ENCODE data around the gene HS3ST6.
"Not testable (repeated sequence)": the region's sequence is repeated elsewhere in the genome, so short reads cannot be mapped to it uniquely, and the experiment has no call there.

HS3ST6 gene

DNA sequence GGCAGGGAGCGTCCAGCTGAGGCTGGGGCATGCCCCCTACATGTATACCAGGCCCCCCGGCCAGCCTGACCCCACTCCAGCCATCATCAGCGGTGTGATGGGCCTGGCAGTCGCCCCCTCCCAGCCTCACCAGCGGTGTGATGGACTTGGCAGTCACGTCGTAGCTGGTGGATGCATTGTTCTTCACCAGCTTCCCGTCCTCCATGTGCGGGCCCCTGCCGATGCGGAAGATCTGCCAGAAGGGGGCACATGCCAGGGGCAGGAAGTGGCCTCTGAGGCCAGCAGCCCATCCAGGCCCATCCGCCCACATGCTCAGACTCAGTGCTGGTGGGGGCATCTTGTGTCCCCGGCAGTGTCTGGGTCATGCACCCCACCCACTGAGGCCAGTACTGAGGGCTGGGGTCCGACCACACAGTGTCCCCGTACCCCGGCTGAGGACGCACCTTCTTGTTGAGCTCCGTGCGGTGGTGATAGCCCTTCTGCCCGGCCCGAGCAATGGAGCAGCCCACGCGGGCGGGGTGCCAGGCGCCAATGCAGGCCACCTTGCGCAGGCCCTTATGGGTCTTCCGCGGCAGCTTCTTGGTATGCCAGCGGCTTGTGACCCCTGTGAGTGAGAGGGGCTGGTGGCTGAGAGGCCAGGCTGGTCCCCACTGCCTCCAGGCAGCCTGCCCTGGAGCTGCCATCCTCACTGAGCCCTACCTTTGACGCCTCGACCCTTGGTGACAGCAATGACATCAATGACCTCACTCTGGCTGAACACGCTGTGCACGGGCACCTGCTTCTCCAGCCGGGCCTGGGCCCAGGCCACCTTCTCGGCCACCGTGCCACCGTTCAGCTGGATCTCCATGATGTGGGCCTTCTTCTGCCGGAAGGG is 28.5 kb upstream of the HS3ST6 start:
- no peak for DNase-seq (ENCODE audit: low read depth in 2 of 2)

DNA sequence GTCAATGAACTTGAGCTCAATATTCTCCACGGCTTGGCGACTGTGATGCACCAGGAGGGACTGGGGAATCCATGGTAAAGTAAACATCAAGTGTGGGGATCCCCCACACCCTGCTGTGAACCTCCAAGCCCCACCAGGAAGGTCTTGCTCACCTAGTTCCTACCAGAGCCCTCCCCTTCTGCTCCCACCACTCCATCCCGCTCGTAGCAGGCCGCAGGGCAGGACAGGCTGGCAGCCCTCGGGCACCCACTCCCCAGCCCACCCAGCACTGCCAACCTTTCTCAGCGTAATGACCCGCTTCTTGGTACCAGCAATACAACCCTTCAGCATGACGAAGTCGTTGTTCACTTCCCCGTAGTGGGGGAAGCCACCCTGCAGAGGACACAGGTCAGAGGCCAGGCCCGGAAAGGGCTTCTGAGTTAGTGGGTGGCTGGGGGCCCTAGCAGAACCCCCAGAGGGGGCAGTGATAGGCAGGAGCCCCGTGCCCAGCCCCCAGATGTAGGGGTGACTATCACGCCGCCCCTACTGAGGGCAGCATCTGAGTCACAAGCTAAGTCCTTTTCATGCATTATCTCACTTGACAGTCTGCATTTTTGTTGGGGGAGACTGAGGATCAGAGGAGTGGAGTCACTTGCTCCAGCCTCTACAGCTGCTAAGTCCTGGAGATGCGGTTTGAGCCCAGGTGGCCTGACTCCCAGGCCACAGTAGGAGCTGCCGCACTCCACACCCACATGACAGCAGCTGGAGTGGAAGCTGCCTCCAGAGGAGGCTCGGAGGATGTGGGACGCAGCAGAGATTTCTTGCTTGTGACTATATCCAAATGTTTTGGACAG is 27.6 kb upstream of the HS3ST6 start:
- no peak for DNase-seq (ENCODE audit: low read depth in 2 of 2)

DNA sequence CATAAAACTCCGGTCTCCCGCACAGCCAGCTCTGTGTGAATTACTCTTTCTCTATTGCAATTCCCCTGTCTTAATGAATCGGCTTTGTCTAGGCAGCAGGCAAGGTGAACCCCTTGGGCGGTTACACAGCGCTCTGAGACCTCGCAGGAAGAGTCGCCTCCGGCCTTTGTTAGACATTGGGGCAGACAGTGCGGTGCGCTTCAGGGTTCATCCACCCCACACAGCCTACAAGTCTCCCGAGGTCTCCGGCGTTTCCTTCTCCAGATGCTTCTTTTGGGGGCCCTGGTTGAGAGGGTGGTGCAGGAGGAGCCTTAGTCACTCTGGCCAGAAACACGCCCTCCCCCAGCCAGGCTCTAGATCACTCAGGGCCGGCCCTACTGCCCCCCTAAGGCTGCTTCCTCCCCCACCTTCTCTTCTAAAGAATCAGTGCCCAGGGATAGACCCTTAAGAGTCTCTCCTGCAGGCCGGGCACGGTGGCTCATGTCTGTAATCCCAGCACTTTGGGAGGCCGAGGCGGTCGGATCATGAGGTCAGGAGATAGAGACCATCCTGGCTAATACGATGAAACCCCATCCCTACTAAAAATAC is 26.5 kb upstream of the HS3ST6 start:
- DNase-seq (ENCODE audit: low read depth in 2 of 2) = no peak

DNA sequence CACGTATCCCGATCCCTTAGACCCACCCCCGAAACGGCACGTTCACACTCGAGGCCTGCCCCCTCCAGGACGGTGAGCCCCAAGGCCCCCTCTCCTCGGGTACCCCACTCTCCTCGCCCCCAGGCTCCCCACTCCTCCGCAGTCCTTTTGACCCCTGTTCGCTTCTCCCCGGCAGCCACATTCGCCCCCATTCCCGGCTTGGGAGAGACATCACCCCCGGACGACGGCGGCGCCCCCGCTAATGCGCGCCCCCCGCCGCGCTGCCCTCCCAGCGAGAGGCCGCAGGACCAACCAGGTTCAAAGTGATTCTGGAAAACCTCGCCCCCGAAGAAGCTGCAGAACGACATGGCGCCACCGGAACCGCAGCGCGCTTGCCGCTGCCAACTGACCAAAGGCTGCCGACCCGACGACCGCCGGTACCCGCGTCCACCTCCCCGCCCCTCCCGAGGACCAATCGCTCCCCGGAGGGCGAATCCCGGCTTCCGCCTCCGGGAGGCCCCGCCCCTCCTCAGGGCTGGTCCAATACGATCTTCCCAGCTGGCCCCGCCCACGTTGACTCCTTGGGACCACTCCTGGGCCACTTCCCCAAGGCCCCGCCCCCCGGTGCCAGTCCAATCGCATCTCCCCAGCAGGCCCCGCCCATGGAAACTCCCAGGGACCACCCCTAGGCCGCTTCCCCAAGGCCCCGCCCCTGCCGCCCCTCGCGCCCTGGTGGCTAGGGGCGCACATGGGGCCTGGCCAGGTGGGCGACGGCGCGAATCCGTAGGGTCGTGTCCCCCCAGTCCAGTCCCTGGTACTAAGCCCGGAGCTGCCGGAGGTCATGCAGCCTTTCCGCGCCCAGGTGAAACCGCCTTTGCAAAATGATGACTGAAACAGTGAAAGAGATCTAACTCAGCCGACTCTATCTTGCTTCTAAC is 24.9 kb upstream of the HS3ST6 start, which contains the start of gene MSRB1:
MSRB1 (minus strand) TSS at position 390 of the 917 bp plus-strand sequence; CDS start at position 347, 43 bp downstream.
- DNase-seq (ENCODE audit: low read depth in 2 of 2) = peak; percentile 98 to 99

DNA sequence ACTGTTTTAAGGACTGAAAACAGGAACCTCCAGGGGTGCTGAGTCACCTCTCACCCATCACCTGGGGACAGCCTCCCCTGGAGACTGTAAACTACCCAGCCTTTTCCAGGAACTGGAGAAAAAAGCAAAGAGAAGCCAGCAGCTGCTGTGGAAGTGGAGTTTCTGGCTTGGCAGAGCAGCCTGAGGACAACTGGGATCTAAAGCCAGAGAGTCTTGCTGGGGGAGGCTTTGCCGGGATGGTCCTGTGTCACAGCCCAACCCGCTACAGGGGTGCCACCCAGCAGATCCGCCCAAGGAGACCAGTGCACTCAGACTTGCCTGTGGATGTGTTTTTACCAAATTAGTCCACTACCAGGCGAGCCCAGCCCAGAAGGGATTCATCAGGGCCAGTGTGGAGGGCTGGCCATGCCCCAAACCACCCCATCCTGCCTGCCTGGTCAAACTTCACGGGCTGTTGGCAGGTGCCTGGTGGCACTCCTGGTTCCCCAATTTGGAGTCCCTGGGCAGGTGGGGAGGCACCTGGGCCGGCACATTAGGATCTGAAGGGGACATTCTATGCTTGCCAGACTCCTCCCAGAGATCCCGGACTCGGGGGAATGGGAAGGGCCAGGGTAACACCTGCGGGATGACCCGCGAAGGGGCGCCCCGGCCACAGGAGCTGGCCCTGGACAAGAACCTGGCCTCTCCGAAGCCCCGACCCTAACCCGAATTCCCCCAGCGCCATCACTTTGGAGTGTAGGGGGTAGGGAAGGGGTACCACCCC is 24.0 kb upstream of the HS3ST6 start:
- no peak for DNase-seq (ENCODE audit: low read depth in 2 of 2)

DNA sequence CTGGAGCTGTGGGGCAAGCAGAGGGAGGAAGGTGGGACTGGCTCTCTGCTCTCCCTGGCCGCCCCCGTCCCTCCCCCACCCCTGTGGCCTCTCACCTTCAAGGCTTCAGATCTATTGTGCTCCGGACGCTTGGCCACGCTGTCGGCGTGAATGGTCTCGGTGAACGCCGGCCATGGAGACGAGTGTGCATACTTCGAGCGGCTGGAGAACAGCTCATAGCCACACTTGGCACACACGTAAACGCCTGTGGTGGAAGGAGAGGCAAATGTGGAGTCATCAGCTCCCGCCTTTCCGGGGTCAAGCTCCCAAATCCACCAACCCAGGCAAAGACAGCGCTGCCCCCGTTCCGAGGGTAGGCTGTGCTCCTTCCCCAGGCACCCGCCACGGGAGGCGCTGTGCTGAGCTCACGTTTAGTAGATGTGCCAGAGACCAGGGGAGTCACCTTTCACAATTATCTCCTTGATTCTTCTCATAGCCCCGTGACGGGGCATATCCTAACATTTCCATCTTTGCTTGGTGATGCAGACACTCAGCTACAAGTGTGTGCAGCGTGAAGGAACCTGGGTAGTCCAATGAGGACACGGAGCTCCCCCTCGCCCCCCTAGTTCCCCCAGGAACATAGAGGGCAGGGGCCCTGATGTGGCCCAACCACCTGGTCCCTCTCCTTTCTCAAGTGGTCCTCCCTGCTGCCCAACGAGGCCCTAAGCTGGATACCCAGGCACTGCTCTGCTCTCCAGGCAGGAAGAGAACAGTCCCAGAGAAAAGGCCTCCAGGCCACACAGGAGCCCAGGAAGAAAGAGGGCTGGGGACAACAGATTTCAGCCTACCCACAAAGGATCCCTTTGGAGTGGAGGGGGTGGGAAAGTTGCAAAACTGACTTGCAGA is 23.2 kb upstream of the HS3ST6 start:
- no peak for DNase-seq (ENCODE audit: low read depth in 2 of 2)

DNA sequence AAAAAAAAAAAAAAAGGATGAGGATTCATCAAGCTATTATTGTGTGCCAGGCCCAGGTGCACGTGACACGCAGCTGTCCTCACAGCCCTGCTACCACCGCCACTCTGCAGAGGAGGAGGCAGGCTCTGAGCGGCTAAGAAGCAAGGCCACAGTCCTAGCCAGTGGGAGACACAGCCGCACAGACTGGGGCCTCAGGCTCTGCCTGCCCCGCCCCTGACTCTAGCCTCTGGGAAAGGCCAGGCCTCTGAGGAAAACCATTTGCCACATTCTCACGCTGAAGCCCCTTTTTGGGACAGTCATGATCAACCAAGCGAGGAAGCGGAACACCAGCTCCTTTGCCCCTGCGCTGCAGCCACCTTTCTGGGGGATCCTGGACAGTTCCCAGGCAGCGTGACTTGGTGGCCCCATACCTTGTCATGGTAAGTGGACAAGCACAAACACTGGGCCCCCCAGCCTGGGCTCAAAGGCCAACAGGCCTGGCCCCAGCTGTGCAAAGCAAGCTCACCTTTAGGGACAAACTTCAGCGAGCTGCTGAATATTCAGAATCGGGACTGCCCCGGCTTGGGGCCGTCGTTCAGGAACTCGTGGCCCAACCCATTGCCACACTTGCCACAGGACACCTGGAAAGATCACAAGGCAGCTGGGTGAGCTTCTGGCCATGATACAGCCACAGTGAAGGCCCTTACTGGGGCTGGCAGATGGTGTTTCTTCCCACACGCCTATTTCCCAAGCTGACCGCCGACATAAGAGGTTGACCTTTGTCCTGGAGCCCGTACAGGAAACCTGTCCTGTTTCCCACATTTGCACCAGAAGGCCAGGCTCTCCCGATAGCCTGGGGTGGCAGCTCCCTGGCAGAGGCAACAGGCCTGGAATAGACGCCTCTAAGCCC is 22.3 kb upstream of the HS3ST6 start:
- no peak for DNase-seq (ENCODE audit: low read depth in 2 of 2)

DNA sequence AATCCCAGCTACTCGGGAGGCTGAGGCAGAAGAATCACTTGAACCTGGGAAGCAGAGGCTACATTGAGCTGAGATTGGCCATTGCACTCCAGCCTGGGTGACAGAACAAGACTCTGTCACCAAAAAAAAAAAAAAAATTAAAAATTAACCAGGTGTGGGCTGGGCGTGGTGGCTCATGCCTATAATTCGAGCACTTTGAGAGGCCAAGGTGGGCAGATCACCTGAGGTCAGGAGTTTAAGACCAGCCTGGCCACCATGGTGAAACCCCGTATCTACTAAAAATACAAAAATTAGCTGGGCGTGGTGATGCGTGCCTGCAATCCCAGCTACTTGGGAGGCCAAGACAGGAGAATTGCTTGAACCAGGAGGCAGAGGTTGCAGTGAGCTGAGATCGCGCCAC is 21.6 kb upstream of the HS3ST6 start:
- not testable (repeated sequence) for DNase-seq (ENCODE audit: low read depth in 2 of 2)

DNA sequence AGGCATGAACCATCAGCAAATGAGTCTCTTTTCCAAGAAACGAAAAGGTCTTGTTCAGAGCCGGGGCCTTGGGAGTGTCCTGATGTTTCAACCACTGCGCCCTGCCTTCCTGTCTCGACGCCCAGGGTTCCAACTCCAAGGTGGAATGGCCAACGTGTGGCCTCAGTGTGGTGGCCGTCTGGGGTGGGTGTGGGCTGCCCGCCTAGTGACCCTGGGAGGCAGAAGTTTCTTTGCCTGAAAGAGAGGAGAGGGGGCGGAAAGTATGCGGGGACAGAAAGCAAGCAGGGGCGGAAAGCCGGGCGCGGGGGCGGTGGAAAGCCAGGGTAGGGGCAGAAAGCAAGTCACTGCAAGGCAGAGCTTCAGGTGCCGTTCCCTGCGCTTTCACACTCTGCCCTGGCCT is 20.7 kb upstream of the HS3ST6 start:
- DNase-seq (ENCODE audit: low read depth in 2 of 2) = no peak

DNA sequence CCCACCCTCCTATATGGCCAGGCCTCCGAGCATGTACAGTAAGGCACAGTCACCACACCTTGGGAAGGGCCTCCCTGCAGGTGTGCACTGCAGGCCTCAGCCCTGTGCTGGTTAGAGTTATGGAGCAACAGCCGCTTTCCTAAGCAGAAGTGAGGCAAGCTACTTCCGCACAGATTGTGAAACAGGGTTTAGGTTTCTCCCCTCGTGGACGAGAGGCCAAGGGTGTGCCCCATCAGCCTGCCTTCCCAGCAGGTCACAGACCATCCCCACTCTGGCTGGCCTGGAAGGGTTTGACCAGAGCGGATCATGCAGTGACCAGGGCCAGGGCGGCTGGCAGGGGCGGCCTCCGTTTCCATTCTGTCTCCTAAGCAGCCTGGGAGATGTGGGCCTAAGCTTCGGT is 20.1 kb upstream of the HS3ST6 start:
- DNase-seq (ENCODE audit: low read depth in 2 of 2) = no peak

DNA sequence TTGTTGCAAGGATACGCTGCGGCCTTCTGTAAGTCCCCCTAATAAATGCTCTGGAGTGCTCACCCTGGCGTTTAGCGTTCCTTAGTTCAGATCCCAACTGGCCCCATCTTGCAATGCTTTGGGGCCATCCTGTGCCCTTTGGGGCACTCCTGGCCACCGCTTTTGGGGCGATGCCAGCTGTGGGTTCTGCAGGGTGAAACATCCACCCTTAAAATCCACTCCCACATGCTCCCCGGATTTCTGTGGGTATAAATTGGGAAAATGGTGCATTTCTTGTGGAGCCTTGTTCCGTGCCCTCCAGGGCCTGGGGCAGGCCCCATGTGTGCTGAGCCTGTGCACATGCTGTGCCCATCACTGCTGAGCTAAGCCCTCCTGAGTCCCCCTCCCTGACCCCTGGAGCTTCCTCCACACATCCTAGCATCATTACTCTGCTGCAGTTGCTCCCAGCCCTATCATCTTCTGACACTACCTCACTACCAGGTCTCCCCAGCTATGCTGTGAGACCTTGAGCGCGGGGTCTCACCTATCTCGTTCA is 18.8 kb upstream of the HS3ST6 start:
- DNase-seq (ENCODE audit: low read depth in 2 of 2) = no peak

DNA sequence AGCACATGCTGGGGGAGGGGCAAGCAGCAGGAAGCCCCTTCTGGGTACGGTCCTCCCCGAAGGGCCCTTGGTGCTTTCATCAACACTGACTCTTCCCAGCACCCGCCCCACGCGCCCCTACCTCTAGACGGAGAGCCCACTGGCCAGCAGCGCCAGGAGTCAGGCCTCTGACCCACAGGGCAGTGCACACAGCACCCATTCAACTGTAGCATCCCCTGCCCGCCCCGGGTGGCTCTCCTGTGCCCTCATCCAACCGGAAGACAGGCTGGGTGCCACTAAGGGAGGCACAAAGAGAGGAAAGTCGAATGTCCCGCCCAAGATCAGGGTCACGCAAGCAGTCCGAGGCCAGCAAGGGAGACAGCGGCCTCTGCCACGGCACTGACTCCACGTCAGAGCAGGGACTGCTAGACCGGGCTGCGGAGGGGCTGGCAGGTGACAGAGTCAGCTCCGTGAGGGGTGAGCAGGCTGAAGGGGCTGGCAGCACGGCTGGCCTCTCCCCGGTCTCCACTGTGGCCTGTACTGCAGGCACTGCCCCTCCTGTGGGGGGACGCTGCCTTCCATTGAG is 15.0 kb upstream of the HS3ST6 start:
- no peak for DNase-seq (ENCODE audit: low read depth in 2 of 2)

DNA sequence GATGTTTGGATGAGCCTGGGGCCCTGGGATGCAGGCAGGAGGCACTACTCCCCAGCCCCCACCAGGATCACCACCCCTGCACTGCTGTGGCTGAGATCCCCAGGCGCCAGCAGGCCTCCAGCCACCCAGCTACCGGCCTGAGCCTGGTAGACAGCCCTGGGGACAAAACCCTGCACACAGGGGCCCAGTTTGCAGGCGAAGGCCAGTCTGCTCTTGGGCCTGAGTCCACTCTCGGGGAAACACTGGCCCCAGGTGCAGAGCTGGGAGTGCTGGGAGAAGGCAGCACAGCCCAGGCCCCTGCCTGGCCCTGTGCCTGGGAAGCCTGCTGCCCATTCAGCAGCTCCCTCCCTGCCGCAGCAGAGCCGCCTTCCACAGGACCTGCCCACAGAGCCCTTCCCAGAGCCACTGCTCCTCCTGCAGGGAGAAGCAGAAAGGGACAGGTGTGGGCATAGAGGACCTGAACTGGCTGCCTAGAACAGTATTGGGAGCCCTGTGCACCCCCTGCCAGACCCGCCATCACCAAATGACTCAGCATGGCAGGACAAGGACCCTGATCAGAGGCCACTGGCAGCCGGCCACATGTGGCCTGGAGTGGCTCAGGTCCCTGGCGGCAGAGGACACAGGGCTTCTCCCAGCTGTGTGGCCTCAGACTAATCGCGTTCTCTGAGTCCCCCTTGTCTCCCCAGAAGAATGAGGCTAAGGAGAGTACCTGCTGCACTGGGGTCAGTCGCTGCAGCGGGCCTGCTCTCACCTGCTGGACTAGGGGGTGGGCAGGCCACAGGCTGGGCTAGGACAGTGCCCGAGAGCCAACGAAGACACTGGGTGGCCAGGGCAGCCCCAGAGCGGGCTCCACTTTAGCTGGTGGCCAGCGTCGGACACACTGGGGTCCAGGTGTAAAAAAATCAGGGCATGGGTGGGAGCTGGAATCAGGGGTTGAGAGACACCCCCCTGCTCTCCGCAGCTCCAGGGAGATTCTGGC is 14.1 kb upstream of the HS3ST6 start:
- no peak for DNase-seq (ENCODE audit: low read depth in 2 of 2)

DNA sequence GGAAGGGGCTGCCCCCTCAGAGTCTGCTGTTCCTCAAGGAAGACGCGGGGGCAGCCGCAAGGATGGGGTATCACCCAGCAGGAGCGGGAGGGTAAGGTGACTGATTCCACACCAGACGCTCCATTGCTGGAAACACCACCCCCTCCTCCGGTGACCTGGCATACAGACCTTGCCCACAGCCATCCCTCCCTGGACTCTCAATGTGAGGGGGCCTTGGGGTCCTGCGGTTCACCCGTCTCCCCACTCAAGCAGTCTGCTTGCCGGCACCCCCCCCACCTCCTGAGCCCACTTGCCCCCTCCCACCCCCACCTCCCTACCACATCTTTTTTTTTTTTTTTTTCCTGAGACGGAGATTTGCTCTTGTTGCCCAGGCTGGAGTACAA is 12.1 kb upstream of the HS3ST6 start:
- no peak for DNase-seq (ENCODE audit: low read depth in 2 of 2)

DNA sequence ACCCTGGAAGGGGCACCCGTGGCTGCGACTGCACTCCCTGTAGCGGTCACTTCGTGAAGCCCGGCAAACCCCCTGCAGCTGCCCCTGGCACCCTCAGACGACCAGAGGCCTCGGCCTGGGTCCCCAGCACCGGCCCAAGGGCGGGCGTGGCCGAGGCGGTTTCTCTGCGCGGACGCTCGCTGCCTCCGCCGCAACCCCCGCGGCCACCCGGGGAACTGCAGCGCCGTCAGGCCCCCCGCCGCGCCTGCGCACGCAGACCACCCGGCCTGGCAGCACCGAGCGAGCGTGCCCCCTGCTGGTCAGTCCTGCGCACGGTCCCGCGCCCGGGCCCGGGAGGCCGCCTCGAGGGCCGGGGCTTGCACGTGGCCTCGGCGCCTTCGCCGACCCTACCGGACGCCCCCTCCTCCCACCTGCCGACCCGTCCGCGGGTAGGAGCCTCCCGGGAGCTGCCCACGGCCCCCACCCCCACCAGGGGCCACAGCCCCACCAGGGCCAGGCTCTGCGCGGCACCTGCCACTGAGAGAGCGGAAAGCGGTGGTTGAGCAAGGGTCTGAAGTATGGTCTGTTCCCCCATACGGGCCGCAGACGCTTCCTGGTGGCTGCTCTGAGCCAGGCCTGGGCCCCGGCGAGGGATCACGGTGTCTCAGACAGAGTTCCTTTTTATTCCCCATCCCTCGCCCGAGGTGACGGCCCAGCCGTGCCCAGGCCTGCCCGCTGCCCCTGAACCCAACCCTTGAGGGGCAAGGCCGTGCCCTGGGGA is 11.5 kb upstream of the HS3ST6 start:
- DNase-seq (ENCODE audit: low read depth in 2 of 2) = peak; percentile 73 to 86

DNA sequence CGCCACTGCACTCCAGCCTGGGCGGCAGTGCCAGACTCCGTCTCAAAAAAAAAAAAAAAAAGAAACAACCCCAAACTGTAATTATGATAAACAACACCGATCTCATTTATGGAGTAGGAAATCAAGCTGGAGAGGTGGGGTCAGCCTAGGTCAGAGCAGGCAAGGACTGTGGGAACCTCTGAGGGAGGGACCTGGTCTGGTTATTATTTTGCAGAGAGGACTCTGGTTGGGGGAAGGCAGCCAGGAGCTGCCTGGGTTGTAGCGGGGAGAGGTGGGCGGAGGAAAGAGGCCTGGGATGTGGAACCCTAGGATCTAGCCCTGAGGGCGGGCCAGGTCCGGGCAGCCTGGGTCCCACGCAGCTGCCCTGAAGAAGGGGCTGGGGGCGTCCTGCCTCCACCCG is 10.9 kb upstream of the HS3ST6 start:
- no peak for DNase-seq (ENCODE audit: low read depth in 2 of 2)
